GM12891 (cell line): ENCODE data around the gene PXMP4.

Experiments used
- POLR2A ChIP-seq: IDR thresholded peaks from 2 replicates; pipeline ENCODE4 v1.6.1; 2011; ENCODE audit warnings: low read depth, low read length, control low read depth
- POLR2AphosphoS5 ChIP-seq: IDR thresholded peaks from 2 replicates; pipeline ENCODE4 v1.6.1; 2011; ENCODE audit warnings: low read depth, low read length, control low read depth
- TAF1 ChIP-seq: IDR thresholded peaks from 2 replicates; pipeline ENCODE4 v1.6.1; 2011; ENCODE audit warnings: low read depth, low read length, control low read depth

- TF ChIP-seq POLR2AphosphoS5 (no peak), TAF1 (no peak), POLR2A (no peak)
Measured at GRCh38 chr20:33686100-33686983, 33.8 kb downstream of the PXMP4 start, which contains the start of gene E2F1.
